Left lung (tissue), 10 donors: ENCODE measurements around the gene PAM. TPM values are rescaled to one million over a fixed set of nuclear protein-coding genes. Genes with fewer than 3 reads are reported as not detected.

Experiments used
- ATAC-seq: fragments of 200-7000 bp; cut with Tn5 transposase; one replicate; pipeline ENCODE4 v1.9.1; 2020; ENCODE audit warnings: moderate library complexity
- DNase-seq, 4 donors: peaks; one replicate each; pipeline ENCODE4 v3.0.0-alpha.2; 2013 to 2020
- H3K27ac ChIP-seq, 2 donors: fragments of 200-600 bp; sonication (generic) in 1 of 2; one replicate each; pipeline versions ENCODE4 v1.5.0 to v1.8.0; 2020 to 2021
- H3K27me3 ChIP-seq, 2 donors: fragments of 200-600 bp; sonication (generic) in 1 of 2; one replicate each; pipeline versions ENCODE4 v1.5.0 to v1.8.0; 2020 to 2021
- H3K36me3 ChIP-seq, 2 donors: fragments of 200-600 bp; sonication (generic) in 1 of 2; one replicate each; pipeline versions ENCODE4 v1.5.0 to v1.8.0; 2020 to 2021
- H3K4me1 ChIP-seq, 2 donors: fragments of 200-600 bp; one replicate each; pipeline ENCODE4 v1.8.0; 2021
- H3K4me3 ChIP-seq, 2 donors: fragments of 200-600 bp; sonication (generic) in 1 of 2; one replicate each; pipeline versions ENCODE4 v1.5.0 to v1.8.0; 2020 to 2021; ENCODE audit warnings: mild to moderate bottlenecking in 1 of 2
- H3K9me3 ChIP-seq, 2 donors: fragments of 200-600 bp; sonication (generic) in 1 of 2; one replicate each; pipeline versions ENCODE4 v1.5.0 to v1.8.0; 2020 to 2021
- intact Hi-C, 2 donors: fragments of 100-400 bp; cut with DNase I; formaldehyde crosslinking; loops; one replicate each; pipeline versions ENCODE4 v1.11.2 to v1.14.2; 2022
- polyA plus RNA-seq, 6 donors: library from polyadenylated mRNA; unstranded; fragments of 120-200 nt; gene quantifications; one replicate each; pipeline ENCODE4 v1.2.1, GENCODE V29; 2013; ENCODE audit not compliant: insufficient read length in 6 of 6
- total RNA-seq, 2 donors: library from RNA; stranded (reverse); fragmentation: NEBNext Ultra II Directional; extraction: Animal tissue kit (Norgen Biotek cat#: 25700); gene quantifications; one replicate each; pipeline ENCODE4 v1.2.1, GENCODE V29; 2021
- TF ChIP-seq, protein P1 (sequence below), 2 donors: fragments of 200-600 bp; sonication (generic) in 1 of 2; IDR thresholded peaks; one replicate each; pipeline versions ENCODE4 v1.5.0 to v1.8.0; 2021; ENCODE audit warnings: antibody characterized with exemption in 2 of 2
- donor health status: DM: no; HTN: yes; CAD: no.
- donor health status: DM: no; HTN: no; CAD: no.

PAM gene
- total and polyA plus RNA-seq, 8 donors: 93.3 to 427 (median 145) TPM

DNA sequence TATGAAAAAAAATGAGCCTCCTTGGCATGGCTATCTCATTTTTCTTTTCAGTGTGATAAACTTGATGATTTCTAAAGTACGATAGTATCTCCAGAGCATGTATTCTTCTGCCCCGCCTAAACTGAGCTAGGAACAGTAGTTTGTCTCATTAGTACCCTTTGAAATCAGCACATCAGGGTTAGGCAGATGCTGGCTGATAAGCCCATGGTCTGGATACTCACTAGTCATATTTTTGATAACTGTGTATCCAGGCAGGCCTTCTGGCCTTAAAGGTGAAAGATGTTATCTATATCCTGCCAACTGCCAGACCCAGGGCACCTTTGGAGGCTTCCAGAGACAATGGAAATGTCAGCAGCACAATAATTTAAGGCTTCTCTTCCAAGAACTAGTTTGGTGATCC is 261.1 kb downstream of the PAM start:
- ATAC-seq (no peak), DNase-seq (no peak)
- no peaks in the 10 kb centered on the region for H3K27me3 ChIP-seq
- no peaks in the 10 kb centered on the region for H3K9me3 ChIP-seq
- H3K27ac ChIP-seq: no peak overlapping the region
- H3K36me3 ChIP-seq: peaks cover 0 to 17% of the 10 kb centered on the region in 2 donors
- TF ChIP-seq, protein P1, sequence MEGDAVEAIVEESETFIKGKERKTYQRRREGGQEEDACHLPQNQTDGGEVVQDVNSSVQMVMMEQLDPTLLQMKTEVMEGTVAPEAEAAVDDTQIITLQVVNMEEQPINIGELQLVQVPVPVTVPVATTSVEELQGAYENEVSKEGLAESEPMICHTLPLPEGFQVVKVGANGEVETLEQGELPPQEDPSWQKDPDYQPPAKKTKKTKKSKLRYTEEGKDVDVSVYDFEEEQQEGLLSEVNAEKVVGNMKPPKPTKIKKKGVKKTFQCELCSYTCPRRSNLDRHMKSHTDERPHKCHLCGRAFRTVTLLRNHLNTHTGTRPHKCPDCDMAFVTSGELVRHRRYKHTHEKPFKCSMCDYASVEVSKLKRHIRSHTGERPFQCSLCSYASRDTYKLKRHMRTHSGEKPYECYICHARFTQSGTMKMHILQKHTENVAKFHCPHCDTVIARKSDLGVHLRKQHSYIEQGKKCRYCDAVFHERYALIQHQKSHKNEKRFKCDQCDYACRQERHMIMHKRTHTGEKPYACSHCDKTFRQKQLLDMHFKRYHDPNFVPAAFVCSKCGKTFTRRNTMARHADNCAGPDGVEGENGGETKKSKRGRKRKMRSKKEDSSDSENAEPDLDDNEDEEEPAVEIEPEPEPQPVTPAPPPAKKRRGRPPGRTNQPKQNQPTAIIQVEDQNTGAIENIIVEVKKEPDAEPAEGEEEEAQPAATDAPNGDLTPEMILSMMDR (IDR thresholded peaks at IDR 0.05): no peak
- intact Hi-C loops: no loop called here
- H3K4me1 ChIP-seq: no peaks in the 10 kb centered on the region
- H3K4me3 ChIP-seq: no peak overlapping the region

DNA sequence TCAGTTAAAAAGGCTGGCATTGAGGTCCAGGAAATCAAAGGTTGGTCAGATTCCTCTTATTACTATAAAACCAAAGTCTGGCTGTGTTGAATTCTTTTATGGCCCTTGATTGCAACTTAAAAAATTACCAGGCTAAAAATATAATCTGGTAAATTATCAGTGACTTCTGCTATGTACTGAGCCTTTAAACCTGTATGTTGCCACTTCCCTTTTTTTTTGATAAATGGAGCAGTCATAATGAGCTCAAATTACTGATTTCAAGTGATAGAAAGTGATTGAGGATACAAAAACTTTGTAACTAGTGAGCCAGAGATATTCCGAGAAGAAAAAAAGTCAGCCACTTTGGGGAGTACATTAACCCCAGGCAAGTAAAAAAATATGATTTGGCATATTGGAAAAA is 264.7 kb downstream of the PAM start:
- Histone ChIP-seq H3K9me3 (no peaks in the 10 kb centered on the region), H3K27ac (no peak overlapping the region), H3K4me1 (no peaks in the 10 kb centered on the region), H3K4me3 (no peak overlapping the region), H3K36me3 (peaks cover 0 to 7% of the 10 kb centered on the region in 2 donors), H3K27me3 (no peaks in the 10 kb centered on the region)
- TF ChIP-seq, protein P1 (IDR thresholded peaks at IDR 0.05): no peak
- ATAC-seq (no peak), DNase-seq (no peak)
- intact Hi-C loops: no loop called here

DNA sequence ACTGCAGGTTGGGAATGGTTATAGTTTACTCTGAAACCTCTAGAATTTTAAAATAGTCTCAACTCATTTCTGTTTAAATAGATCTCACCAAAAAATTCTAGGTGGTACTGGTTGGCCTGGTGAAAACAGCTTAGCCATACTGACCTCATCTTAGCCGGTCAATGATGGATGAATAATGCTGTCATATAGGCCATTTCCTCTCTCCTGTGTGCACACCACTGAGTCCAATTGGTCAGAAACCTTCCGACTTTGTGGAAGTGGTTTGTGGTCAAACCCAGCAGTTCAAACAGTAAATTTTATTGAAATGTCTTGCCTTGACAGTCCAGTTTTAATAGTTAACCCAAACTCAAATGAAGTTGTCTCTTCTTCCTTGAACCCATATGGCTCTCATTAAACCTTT is 266.2 kb downstream of the PAM start:
- H3K27ac ChIP-seq: no peak overlapping the region
- TF ChIP-seq, protein P1 (IDR thresholded peaks at IDR 0.05): no peak
- peaks cover 0 to 10% of the 10 kb centered on the region in 2 donors for H3K36me3 ChIP-seq
- H3K4me3 ChIP-seq: no peak overlapping the region
- H3K9me3 ChIP-seq: no peaks in the 10 kb centered on the region
- H3K4me1 ChIP-seq: no peaks in the 10 kb centered on the region
- DNase-seq (no peak), ATAC-seq (no peak)
- H3K27me3 ChIP-seq: no peaks in the 10 kb centered on the region
- intact Hi-C loops: no loop called here

DNA sequence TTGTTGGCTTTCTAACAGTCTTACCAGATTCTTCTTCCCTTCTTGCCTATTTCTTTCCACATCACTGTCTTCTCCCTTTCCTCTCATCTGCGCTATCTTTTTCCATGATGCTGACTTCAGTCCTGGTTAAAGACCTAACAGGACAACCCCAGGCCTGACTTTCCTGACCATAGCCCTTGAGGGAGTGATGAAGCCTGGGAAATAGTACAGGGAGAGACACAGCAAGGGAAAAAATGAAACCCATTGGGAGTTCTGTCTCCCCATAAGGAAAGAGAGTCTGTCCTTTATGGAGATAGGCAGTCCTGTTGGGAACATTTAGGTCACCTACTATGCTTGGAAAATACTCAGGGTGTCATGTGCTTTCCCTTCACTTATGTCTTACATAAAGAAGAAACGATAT is 272.2 kb downstream of the PAM start:
- H3K9me3 ChIP-seq: no peaks in the 10 kb centered on the region
- intact Hi-C loops: no loop called here
- H3K27ac ChIP-seq: no peak overlapping the region
- H3K36me3 ChIP-seq: peaks cover 0 to 33% of the 10 kb centered on the region in 2 donors
- no peaks in the 10 kb centered on the region for H3K27me3 ChIP-seq
- TF ChIP-seq, protein P1 (IDR thresholded peaks at IDR 0.05): no peak
- no peak for DNase-seq
- no peak for ATAC-seq
- H3K4me1 ChIP-seq: no peaks in the 10 kb centered on the region
- H3K4me3 ChIP-seq: no peak overlapping the region

DNA sequence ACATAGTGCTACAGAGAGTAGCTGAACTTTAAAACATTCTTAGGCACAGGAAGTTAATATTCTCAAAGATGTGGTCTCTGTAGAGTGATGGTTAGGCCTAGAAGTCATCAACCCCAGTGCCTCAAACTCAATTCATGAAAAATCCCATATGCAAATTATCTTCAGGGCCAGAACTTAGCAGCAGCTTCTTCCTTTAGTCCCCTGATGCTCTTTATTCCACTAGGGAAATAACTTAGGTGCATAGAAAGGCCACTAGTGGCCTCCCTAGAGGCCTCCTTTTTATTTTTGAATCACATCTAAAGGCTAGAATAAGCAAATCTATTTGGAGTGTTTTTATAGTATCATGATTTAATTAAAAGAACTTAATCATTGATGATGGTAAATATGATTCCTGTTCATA is 276.5 kb downstream of the PAM start:
- H3K4me1 ChIP-seq: no peaks in the 10 kb centered on the region
- DNase-seq (no peak), ATAC-seq (no peak)
- TF ChIP-seq, protein P1 (IDR thresholded peaks at IDR 0.05): no peak
- H3K27me3 ChIP-seq: no peaks in the 10 kb centered on the region
- H3K27ac ChIP-seq: no peak overlapping the region
- H3K9me3 ChIP-seq: no peaks in the 10 kb centered on the region
- peaks cover 0 to 37% of the 10 kb centered on the region in 2 donors for H3K36me3 ChIP-seq
- intact Hi-C loops: no loop called here
- H3K4me3 ChIP-seq: no peak overlapping the region
